B cell (primary cell): ENCODE measurements around the gene FFAR2. TPM values are rescaled to one million over a fixed set of nuclear protein-coding genes. Genes with fewer than 3 reads are reported as not detected.

Experiments
- ATAC-seq: fragments of 200-7000 bp; cut with Tn5 transposase; one replicate; pipeline ENCODE4 v1.10.0; 2021; ENCODE audit warnings: low read depth, mild to moderate bottlenecking, moderate number of reproducible peaks, moderate library complexity
- CTCF ChIA-PET: fragments of 350-600 bp; sonication (Branson Sonifier 250); formaldehyde crosslinking; loops from one replicate; lab custom pipeline; 2021; ENCODE audit warnings: antibody characterized with exemption, inconsistent platforms; lab: Charles Lee
- POLR2A ChIA-PET: fragments of 350-600 bp; sonication (Branson Sonifier 250); formaldehyde crosslinking; loops from one replicate; lab custom pipeline; 2021; ENCODE audit warnings: antibody characterized with exemption; lab: Charles Lee
- DNase-seq: peaks from one replicate; pipeline ENCODE4 v3.0.0; 2013
- H2AFZ ChIP-seq: 2 replicates; pipeline ENCODE4 v1.6.1; 2012; ENCODE audit warnings: mild to moderate bottlenecking, low read depth, low read length; ENCODE audit not compliant: insufficient read depth, poor library complexity, severe bottlenecking
- H3K27ac ChIP-seq, 2 donors: 1 replicate in 1 of 2; 2 replicates in 1 of 2; pipeline ENCODE4 v1.5.1; 2012 to 2013; ENCODE audit warnings: low read length in 2 of 2, mild to moderate bottlenecking in 2 of 2, moderate library complexity in 1 of 2
- H3K27me3 ChIP-seq, 4 experiments: fragments of 200-600 bp in 1 of 4; sonication (generic) in 1 of 4; replicated peaks in 1 of 4; 1 replicate in 2 of 4; 2 replicates in 2 of 4; pipeline versions ENCODE4 v1.6.1 to v1.7.0; 2013 to 2016; ENCODE audit warnings: low read length in 3 of 4, mild to moderate bottlenecking in 2 of 4, mixed read lengths in 1 of 4, moderate library complexity in 1 of 4; ENCODE audit not compliant: insufficient read depth in 4 of 4, control insufficient read depth in 3 of 4; ENCODE audit errors: control extremely low read depth in 1 of 4
- H3K36me3 ChIP-seq, 2 experiments: replicated peaks in 1 of 2; 1 replicate in 1 of 2; 2 replicates in 1 of 2; pipeline versions ENCODE4 v1.6.1 to v1.7.1; 2013; ENCODE audit warnings: low read length in 1 of 2; ENCODE audit not compliant: insufficient read depth in 2 of 2, control insufficient read depth in 1 of 2; ENCODE audit errors: control extremely low read depth in 1 of 2, extremely low read depth in 1 of 2
- H3K4me1 ChIP-seq, 2 donors: fragments of 200-600 bp in 1 of 2; sonication (generic) in 1 of 2; 1 replicate in 1 of 2; 2 replicates in 1 of 2; pipeline versions ENCODE4 v1.5.1 to v1.6.1; 2013 to 2017; ENCODE audit warnings: low read length in 2 of 2; ENCODE audit not compliant: control insufficient read depth in 2 of 2, insufficient read depth in 2 of 2
- H3K4me2 ChIP-seq: replicated peaks from 2 replicates; pipeline ENCODE3; 2012; ENCODE audit warnings: mild to moderate bottlenecking, low read depth, low read length; ENCODE audit not compliant: poor library complexity, severe bottlenecking
- H3K4me3 ChIP-seq, 5 experiments: fragments of 200-600 bp in 1 of 5; sonication (generic) in 1 of 5; 1 replicate in 3 of 5; 2 replicates in 2 of 5; pipeline versions ENCODE4 v1.5.1 to v1.7.0; 2011 to 2016; ENCODE audit warnings: low read length in 4 of 5, mild to moderate bottlenecking in 4 of 5, low read depth in 2 of 5, control low read depth in 1 of 5, moderate library complexity in 1 of 5; ENCODE audit not compliant: insufficient read depth in 1 of 5; ENCODE audit errors: control extremely low read depth in 1 of 5, extremely low read depth in 1 of 5
- H3K79me2 ChIP-seq: fragments of 200-600 bp; sonication (generic); one replicate; pipeline ENCODE4 v1.6.0; 2016; ENCODE audit warnings: low read length; ENCODE audit not compliant: control insufficient read depth, insufficient read depth
- H3K9ac ChIP-seq: fragments of 200-600 bp; sonication (generic); 2 replicates; pipeline ENCODE4 v1.6.1; 2017; ENCODE audit warnings: mild to moderate bottlenecking, low read length, moderate library complexity
- H3K9me3 ChIP-seq, 3 donors: one replicate each; pipeline versions ENCODE4 v1.6.1 to v1.7.1; 2013; ENCODE audit warnings: low read length in 2 of 3; ENCODE audit not compliant: control insufficient read depth in 2 of 3, insufficient read depth in 1 of 3; ENCODE audit errors: control extremely low read depth in 1 of 3
- H4K20me1 ChIP-seq: 2 replicates; pipeline ENCODE4 v1.6.0; 2012; ENCODE audit warnings: mild to moderate bottlenecking, low read length; ENCODE audit not compliant: insufficient read depth, control insufficient read depth, poor library complexity, severe bottlenecking
- H3K27ac Mint-ChIP-seq: one replicate; pipeline ENCODE4 v1.8.0; 2021; ENCODE audit warnings: mixed read lengths
- H3K27me3 Mint-ChIP-seq: one replicate; pipeline ENCODE4 v1.8.0; 2021; ENCODE audit warnings: mixed read lengths
- H3K4me1 Mint-ChIP-seq: one replicate; pipeline ENCODE4 v1.8.0; 2021; ENCODE audit warnings: mixed read lengths
- H3K4me3 Mint-ChIP-seq: one replicate; pipeline ENCODE4 v1.8.0; 2021; ENCODE audit warnings: mixed read lengths
- H3K9me3 Mint-ChIP-seq: one replicate; pipeline ENCODE4 v1.8.0; 2022; ENCODE audit warnings: mixed read lengths; ENCODE audit not compliant: insufficient read depth
- EZH2 ChIP-seq: IDR thresholded peaks from 2 replicates; pipeline ENCODE4 v1.6.1; 2012; ENCODE audit warnings: borderline replicate concordance, low read depth, mild to moderate bottlenecking, moderate library complexity, low read length; ENCODE audit not compliant: insufficient read depth, poor library complexity, severe bottlenecking
- WGBS: methylation state at CpG from one replicate; pipeline ENCODE4 v1.1.5; 2013; ENCODE audit warnings: missing lambda C conversion rate; ENCODE audit not compliant: insufficient coverage; 5-methylcytosine and 5-hydroxymethylcytosine counted together
- intact Hi-C: fragments of 100-400 bp; cut with micrococcal nuclease; formaldehyde crosslinking; loops from one replicate; pipeline ENCODE4 v1.10.0; 2022
- polyA plus RNA-seq: library from polyadenylated mRNA; depleted of rRNA; stranded (reverse); fragments of >200 nt; gene quantifications from 2 replicates; pipeline ENCODE4 v1.2.3, GENCODE V29; 2012
- total RNA-seq, 2 donors: library from RNA; stranded (reverse); fragments of 120-200 nt in 1 of 2; gene quantifications; 1 replicate in 1 of 2; 2 replicates in 1 of 2; pipeline versions ENCODE4 v1.2.3 to v1.2.4, GENCODE V29; 2013 to 2022
- TF ChIP-seq, protein P1 (sequence below): fragments of 200-600 bp; IDR thresholded peaks from one replicate; pipeline ENCODE4 v1.8.0; 2022; ENCODE audit warnings: antibody characterized with exemption, mild to moderate bottlenecking

Gene FFAR2
- total and polyA plus RNA-seq, 2 donors (not counting 1 experiment from before 2014, with no cell fraction given) = 0.31 TPM; not detected in 1

GRCh38 chr19:35455616-35456201, 7.7 kb downstream of the FFAR2 start:
- no peak overlapping the region for H3K4me2 ChIP-seq
- 100% methylated on average over 2 of the region's 3 CpGs for WGBS
- H3K27ac Mint-ChIP-seq = no peak overlapping the region
- POLR2A ChIA-PET = no interaction called here
- H2AFZ ChIP-seq = no peak overlapping the region
- H3K27me3 Mint-ChIP-seq = no peaks in the 10 kb centered on the region
- intact Hi-C loops = no loop called here
- H3K27ac ChIP-seq = no peak overlapping the region
- no peaks in the 10 kb centered on the region for H3K79me2 ChIP-seq
- no peaks in the 10 kb centered on the region for H3K9me3 Mint-ChIP-seq
- H3K36me3 ChIP-seq = no peaks in the 10 kb centered on the region
- no peaks in the 10 kb centered on the region for H3K27me3 ChIP-seq
- H4K20me1 ChIP-seq = no peaks in the 10 kb centered on the region
- CTCF ChIA-PET = interaction anchor here (0.7 kb wide), 1 partner anchor 122 kb away, joined by 4 read pairs; no protein-coding TSS in a partner anchor
- H3K9me3 ChIP-seq = no peaks in the 10 kb centered on the region
- TF ChIP-seq, protein P1, sequence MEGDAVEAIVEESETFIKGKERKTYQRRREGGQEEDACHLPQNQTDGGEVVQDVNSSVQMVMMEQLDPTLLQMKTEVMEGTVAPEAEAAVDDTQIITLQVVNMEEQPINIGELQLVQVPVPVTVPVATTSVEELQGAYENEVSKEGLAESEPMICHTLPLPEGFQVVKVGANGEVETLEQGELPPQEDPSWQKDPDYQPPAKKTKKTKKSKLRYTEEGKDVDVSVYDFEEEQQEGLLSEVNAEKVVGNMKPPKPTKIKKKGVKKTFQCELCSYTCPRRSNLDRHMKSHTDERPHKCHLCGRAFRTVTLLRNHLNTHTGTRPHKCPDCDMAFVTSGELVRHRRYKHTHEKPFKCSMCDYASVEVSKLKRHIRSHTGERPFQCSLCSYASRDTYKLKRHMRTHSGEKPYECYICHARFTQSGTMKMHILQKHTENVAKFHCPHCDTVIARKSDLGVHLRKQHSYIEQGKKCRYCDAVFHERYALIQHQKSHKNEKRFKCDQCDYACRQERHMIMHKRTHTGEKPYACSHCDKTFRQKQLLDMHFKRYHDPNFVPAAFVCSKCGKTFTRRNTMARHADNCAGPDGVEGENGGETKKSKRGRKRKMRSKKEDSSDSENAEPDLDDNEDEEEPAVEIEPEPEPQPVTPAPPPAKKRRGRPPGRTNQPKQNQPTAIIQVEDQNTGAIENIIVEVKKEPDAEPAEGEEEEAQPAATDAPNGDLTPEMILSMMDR = no peak
- no peak for TF ChIP-seq EZH2
- peaks cover 57 to 61% of the 10 kb centered on the region in 2 donors for H3K4me1 ChIP-seq
- H3K4me3 Mint-ChIP-seq = no peak overlapping the region
- no peak overlapping the region for H3K9ac ChIP-seq
- no peak overlapping the region for H3K4me3 ChIP-seq
- no peak for DNase-seq
- peaks cover 60% of the 10 kb centered on the region for H3K4me1 Mint-ChIP-seq
- no peak for ATAC-seq

DNA sequence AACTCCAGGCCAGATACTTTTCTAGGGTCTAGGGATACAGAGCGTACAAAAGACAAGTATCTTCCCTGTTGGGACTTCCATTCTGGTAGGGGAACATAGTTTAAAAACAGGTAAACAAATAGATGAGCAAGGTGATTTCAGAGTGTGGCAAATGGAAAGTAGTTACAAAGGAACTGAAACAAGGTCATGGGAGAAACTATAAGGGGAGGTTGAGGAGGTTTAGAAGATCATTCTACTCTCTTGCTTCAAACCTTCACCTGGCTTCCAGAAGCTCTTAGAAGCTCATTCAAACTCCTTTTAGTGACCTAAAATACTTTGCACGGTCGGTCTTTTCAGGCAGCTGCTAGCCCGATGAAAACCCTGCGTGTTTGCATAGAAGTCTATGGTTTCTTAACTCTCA, 9.1 kb downstream of the FFAR2 start:
- CTCF ChIA-PET = interaction anchor here (0.6 to 1.5 kb wide), 4 partner anchors 9 to 123 kb away, joined by 3 to 4 read pairs (median 4); partner anchors contain the start of gene FFAR1

More for the DNA sequence above, 9.1 kb downstream of the FFAR2 start:
- Histone ChIP-seq H3K27me3 (no peaks in the 10 kb centered on the region), H3K36me3 (no peaks in the 10 kb centered on the region), H3K9ac (no peak overlapping the region), H3K4me2 (peak overlapping the region; percentile 60), H3K9me3 (no peaks in the 10 kb centered on the region), H3K79me2 (no peaks in the 10 kb centered on the region), H3K4me3 (peak overlapping the region in 1 of 5 experiments; percentile 3), H3K4me1 (peaks cover 61 to 67% of the 10 kb centered on the region in 2 donors), H4K20me1 (no peaks in the 10 kb centered on the region), H3K27ac (no peak overlapping the region), H2AFZ (no peak overlapping the region)
- peak overlapping the region; percentile 7 for H3K27ac Mint-ChIP-seq
- 66% methylated on average over 4 of the region's 5 CpGs for whole genome bisulfite sequencing
- peak overlapping the region; percentile 9 for H3K4me3 Mint-ChIP-seq
- DNase-seq (peak; percentile 57), ATAC-seq (no peak)
- POLR2A ChIA-PET = interaction anchor here (0.6 kb wide), 1 partner anchor 136 kb away, joined by 3 read pairs; no protein-coding TSS in a partner anchor
- intact Hi-C loops = no loop called here
- H3K4me1 Mint-ChIP-seq = peaks cover 61% of the 10 kb centered on the region
- TF ChIP-seq EZH2 = no peak
- TF ChIP-seq, protein P1 = no peak
- no peaks in the 10 kb centered on the region for H3K9me3 Mint-ChIP-seq
- no peaks in the 10 kb centered on the region for H3K27me3 Mint-ChIP-seq
